Adrenal gland (tissue), 5 donors: ENCODE results near the gene ZNF57.

Experiments used
- CTCF ChIP-seq, 6 experiments: fragments of 450-650 bp in 4 of 6; fragments of 200-600 bp in 2 of 6; sonication (generic) in 1 of 6; IDR thresholded peaks; 1 replicate in 5 of 6; 2 replicates in 1 of 6; pipeline versions ENCODE4 v1.5.1 to v1.8.0; 2016 to 2021; ENCODE audit warnings: antibody characterized with exemption in 6 of 6, mild to moderate bottlenecking in 2 of 6, moderate library complexity in 1 of 6
- POLR2A ChIP-seq, 2 donors: fragments of 450-650 bp; IDR thresholded peaks; one replicate each; pipeline ENCODE4 v1.6.1; 2017; ENCODE audit warnings: antibody characterized with exemption in 2 of 2, mild to moderate bottlenecking in 2 of 2, moderate library complexity in 1 of 2
- donor health status: DM: no; HTN: no; CAD: no.

- TF ChIP-seq CTCF (IDR thresholded peaks at IDR 0.05): peak in 3 of 6 experiments; percentile 9 to 20 (median 16)
- TF ChIP-seq POLR2A (IDR thresholded peaks at IDR 0.05): peak in 1 of 2 donors; percentile 34
Observed at GRCh38 chr19:2952953-2953481, 52.3 kb downstream of the ZNF57 start.
